GM18873 (cell line): ENCODE measurements around the gene CNOT4.

Source experiments
- ATAC-seq: cut with Tn5 transposase; IDR thresholded peaks from one replicate; pipeline ENCODE4 v1.9.1; 2021; ENCODE audit warnings: mild to moderate bottlenecking, moderate library complexity, moderate number of reproducible peaks; ENCODE audit not compliant: unreplicated experiment, low FRiP score

Gene CNOT4

DNA sequence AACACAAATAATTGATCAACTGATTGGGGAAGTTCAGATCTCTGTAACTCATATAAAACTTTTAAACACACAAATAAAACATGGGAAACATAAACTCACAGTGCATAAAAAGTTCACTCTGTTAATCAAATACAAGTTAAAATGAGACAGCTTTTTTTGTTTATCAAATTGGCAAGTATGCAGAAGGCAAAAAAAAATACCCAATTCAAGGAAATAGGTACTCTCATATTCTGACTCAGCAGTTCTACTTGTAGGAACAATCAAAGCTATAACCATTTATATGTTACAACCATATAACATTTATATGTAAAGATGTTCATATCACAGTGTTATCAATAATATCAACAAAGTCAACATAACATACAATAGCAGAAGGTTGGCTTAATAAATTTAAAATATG, 102.0 kb downstream of the CNOT4 start:
- no peak for ATAC-seq

DNA sequence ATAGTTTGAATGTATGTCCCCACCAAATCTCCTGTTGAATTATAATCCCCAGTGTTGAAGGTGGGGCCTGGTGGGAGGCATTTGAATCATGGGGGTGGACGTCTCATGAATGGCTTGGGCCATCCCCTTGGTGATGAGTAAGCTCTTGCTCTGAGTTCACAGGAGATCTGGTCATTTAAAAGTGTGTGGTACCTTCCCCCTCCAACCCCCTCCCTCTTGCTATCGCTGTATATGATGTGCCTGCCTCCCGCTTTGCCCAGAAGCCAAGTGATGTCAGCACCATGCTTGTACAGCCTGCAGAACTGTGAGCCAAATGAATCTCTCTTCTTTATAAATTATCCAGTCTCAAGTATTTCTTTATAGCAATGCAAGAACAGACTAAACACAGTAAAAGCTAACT, 103.0 kb downstream of the CNOT4 start:
- no peak for ATAC-seq

DNA sequence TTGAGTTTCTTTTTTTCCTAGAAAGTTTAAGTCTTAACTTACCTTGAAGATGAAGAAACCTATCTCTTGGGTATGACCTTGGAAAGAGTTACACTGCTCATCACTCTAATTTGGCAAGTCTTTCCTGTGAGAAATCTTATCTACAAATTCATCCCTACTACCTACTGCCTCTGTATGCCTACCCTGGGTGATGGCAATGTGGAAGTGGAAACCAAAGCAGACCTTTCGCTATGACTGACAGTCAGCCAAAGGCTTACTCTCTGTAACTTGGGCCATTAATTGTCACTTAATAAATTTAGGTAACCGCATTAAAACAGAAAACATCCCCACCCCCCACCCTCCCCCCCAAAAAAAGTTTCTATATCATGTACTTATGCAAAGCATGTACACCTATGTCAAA, 103.9 kb downstream of the CNOT4 start:
- no peak for ATAC-seq

DNA sequence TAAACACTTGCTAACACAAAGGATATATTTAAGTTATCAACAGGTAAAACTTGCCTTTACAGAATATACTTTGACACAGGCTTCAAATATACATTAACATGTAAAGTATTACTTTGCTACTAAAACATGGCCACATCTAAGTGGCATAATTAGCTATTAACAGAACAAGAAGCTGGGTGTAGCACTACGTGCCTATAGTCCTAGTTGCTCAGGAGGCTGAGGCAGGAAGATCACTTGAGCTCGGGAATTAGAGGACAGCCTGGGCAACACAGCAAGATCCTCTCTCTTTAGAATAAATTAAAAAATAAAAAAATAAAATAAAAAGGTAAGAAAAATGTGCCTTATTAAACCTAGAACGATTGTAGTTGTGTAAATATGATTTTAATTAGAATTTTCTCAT, 106.6 kb downstream of the CNOT4 start:
- no peak for ATAC-seq

DNA sequence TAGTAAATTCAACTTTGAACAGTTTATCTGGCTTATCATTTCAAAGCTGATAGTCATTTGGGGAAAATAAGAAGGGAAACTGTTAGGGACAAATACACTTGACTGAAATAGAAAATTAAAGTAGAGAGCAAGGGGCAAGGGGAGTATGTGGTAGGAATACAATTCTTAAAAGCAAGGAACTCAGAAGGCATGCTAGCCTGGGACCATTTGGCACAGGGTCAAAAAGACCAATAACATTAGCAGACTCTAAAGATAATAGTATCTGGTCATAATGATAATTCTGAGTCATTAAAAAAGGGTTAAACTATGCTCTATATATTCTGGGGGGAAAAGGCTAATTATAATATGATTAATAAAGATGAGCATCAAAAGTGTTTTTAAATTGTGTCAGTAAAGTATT, 112.2 kb downstream of the CNOT4 start:
- ATAC-seq = no peak

DNA sequence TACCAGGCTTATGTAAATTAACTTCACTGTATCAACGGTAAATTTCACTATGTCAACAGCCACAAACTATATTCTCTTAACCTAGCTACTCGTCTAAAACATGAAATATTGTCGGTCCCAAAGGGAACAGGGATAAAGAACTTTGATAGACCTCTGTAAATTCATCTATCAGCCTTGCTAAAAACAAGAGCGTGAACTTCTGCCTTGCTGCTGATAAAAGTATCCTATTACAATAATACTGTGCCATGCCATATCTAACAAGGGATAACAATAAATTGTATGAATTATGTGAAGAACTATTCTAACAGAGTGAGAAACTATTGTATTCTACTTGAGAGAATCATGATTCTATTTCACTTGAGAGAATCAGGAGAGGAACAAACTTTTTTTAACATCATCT, 117.2 kb downstream of the CNOT4 start:
- ATAC-seq = no peak

DNA sequence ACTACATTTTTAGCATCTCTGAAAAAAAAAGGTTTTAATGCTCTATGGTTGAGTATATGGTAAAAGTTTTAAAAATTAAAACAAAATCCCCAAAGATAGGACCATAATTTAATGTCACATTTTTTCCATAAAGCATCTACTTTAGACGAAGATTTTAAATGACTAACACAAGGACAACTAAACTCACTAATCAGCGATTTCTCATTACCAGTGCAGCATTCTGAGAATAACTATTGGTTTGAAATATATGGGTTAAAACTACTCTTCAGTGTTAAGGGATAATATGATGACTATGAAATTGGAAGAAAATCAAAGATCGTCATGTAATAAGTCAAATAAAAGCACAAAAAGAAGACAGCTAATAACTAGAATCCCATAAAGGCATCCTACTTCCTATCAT, 118.4 kb downstream of the CNOT4 start:
- ATAC-seq = no peak

DNA sequence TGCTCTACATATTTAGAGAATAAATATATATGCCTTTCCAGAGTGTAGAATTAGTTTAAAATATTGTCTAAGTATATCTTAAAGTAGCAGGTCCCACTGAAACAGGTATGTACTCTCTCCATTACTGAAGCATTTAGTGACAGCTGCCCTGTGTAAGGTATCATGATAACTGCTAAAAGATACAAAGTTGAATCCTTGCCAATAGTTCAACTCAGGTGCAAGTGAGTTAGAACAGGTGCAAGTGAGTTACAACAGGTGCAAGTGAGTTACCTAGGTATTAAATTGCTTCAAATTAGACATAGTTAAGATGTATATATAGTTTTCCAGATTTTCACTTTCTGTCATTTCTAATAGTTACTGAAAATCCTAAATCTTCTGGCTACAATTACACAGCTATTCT, 119.1 kb downstream of the CNOT4 start:
- no peak for ATAC-seq

DNA sequence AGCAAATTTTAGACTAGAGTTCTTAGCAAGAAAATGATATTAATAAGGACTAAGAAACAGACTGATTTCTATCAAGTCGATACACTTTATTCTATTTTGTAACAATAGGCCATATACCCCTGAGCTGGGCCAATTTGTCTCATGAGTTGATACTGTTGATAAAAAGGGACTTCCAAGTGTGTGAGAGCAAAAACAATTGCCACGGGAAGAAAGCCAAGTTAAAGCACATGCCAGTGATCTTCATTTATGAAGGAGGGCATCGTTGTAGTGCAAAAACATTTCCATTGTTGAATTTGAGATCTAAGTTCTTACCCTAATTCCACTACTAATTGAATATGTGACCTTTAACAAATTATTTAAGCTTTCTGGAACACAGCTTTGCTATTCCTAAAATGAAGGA, 119.9 kb downstream of the CNOT4 start:
- no peak for ATAC-seq

DNA sequence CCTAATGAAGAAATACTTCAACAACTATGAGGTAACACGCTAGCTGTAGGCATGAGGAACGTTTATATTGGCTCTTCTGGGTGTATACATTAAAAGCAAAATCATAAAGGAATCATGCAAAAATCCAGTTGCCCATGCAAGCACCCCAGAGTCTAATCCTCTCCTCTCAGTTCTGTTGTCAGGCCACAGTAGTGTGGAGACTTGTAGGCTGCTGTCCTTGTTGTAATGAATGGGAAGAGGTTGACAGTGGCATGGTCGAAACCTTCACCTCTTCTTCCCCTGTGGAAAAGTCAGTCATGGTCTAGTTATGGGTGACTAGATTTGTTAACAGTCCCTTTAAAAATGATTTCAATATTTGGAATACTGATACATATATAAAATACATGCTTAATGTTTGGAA, 121.3 kb downstream of the CNOT4 start:
- no peak for ATAC-seq

DNA sequence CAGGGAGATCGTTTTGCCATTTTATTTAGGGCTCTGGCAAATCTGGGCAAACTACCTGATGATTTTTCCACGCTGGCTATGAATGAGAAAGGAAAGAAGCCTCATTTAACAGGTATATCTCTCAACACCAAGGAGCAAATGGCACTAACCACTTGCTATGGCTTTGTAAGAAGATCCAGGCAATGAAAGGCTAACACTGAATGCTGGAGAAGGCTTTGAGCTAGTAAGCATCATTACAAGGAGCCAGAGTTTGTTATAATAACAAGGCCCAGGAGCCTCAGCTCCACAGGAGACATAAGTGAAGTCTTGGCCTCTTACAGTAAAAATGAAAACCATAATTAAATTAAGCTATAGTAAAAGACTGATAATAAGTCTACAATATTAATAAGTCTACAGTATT, 123.1 kb downstream of the CNOT4 start:
- no peak for ATAC-seq

DNA sequence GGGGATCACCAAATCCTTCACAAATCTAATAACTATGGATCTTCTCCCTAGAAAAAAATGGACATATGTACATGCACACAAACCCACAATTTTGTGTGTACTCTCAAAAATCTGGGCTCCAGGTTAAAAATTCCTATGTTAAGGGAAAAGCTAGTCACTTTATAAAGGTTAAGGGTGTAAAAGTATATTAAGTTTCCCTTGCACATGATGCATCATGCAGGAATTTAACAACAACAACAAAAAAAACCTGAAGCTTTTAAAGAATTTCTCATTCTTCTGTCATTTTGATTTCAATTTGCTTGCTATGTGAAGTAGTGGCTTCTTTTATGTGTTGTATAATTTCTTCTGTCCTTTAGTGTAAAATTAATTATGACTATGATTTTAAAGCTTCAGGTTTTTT, 123.7 kb downstream of the CNOT4 start:
- no peak for ATAC-seq

DNA sequence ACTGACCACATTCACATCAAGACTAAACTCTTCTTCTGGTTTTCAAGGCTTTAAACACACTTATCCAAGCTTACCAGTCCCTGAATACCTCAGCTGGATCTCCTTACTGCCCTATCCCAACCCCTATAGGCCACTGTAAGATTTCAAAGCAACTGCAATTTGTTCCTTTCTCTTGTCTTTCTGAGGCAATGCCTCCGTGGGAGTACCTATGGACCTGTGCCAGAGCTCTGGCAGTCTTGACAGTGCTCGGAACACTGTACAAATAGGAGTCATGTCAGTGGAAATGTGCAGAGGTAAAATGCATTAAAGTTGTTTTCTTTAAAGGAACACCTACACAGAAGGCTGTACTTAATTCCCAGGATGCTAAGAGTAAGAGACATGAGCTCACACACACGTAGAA, 124.7 kb downstream of the CNOT4 start:
- no peak for ATAC-seq

DNA sequence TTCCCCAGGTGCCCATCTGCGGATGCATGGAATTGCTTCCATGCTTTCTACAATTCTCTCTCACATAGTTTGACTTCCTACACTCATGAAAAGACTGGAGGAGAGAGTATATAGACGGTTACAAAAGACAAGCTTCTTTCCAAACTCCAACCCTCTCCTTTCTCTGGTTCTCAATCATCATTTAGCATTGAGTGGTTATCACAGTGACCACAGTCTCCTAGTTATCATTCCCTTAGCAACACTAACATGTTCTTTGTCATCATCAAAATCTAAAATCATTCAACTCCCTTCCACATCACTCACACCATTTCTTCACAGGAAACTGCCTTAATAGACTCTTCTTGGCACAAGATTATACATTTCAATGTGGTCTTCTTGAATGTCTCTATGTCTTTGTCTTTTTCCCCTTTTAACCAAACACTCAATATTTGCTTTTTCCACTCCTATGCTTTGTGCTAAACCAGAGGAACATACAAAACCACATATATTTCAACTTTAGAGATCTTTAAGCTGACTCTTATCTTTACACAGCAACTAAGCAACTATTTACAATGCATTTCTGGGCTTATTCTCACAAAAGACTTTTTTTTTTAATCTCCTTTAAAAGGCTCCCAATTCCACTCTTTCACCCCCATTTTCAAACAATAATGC, 126.3 kb downstream of the CNOT4 start:
- no peak for ATAC-seq

DNA sequence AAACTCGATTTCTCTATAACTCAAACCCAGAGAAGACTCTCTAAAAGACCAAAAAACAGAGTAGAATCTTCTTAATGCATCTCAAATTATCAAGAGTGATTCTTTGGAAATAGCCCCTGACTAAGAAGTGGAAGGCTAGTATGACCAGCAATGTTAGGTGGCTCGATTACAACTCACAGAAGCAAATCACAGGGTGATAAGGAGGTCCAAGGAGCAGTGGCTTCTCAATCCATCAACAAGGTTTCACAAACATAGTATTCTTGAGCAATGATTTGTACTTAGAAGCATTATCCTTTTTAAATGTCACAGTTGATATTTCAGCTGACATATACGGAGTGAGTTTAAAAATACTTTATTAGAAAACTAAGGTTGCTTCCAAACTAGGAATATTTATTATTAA, 127.7 kb downstream of the CNOT4 start:
- ATAC-seq = no peak

DNA sequence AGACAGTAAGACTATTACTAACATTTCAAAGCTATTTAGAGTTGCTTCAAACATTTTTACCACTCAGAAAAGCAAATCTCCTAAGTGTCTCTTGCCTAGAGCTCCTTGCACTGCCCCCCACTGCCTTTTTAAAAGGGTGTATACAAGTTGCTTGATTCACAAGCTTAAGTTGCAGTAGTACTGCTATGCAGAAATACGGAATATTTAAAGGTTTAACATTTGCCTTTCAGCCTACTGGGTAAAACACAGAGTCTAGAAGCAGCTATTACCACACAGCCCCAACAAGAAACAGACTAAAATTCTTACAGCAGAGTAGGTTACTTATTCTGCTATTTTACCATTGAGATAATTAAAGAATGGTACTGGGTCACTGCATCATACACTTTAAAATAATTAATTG, 128.5 kb downstream of the CNOT4 start:
- ATAC-seq = no peak

DNA sequence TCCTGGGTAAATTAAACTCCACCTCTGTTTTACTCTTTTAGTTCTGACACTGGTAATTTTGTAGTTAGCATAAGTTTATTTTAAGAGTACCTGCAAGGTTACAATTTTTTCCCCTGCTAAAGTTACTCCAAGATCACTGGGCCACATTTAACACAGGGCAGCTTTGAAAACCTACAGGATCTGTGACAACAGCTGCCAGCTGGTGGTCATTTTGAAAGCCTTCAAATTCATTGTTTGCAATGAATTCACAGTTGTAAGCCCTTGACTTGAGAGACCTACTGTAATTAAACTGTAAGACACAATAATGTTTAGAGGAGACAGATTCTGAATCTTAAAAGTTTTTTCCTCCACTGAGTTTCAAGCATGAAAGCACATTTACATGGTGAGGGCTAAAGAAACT, 129.6 kb downstream of the CNOT4 start:
- no peak for ATAC-seq

DNA sequence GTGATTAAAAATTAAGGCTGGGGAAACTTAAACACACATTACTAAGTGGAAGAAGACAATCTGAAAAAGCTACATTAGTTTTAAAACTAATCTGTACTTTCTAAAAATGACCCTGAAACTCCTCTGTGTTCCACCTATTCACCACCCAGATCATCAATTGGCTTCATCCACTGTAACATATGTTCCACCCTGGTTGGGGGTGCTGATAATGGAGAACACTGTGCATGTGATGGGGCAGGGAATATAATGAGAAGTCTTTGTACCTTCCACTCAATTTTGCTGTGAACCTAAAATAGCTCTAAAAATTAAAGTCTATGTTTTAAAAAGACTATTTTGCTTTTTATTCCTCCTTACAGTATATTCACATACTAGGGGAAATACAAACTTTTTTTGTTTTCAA, 132.7 kb downstream of the CNOT4 start:
- ATAC-seq = no peak

DNA sequence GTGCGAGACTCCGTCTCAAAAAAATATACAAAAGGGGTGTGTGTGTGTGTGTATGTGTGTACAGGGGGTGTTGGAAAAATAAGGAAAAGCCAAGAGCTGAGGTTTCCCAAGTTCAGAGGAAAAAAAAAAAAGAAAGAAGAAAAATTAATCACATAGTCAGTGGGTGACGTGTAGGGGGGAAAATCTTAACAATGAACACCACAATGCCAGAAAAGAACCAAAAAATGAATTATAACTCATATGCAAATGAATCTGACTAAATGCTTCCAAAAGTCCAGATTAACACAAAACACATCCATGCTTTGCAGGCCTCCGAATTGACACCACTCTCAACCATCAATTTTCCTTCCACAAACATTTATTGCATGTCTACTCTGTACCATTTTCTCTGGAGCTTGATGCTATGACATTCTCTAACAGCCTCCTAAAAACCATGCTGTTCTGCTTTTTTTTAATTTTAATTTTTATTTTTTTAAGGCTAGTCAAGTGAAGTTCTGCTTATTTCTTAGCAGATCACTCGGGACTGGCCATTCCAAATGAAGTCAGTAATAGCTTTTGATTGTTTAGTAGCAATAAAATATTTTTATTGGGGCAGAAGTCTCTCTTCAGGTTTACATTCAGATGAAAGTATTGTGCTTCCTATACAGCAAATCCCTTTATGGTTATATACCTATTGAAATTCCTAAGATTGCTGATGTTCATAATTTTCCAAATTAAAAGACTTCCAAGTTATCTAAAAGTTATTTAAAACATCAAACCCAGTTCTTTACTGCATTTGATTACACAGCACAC, 133.8 kb downstream of the CNOT4 start:
- no peak for ATAC-seq

DNA sequence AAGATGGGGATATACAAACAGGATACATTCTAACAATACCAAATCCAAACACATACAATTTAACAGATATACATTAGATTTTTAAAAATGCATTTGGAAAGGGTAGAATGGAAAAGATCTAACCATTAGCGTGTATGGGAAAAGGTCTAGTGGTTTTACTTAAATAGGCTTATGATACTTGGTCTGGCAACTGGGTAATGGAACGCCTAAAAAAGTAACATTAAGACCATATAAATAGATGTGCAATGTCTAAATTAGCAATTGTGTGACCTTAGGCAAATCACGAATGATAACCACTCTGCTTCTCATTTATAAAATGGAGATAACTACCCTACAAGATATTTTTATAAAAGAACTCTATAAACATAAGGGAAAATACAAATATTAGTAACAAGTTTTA, 135.2 kb downstream of the CNOT4 start:
- no peak for ATAC-seq

DNA sequence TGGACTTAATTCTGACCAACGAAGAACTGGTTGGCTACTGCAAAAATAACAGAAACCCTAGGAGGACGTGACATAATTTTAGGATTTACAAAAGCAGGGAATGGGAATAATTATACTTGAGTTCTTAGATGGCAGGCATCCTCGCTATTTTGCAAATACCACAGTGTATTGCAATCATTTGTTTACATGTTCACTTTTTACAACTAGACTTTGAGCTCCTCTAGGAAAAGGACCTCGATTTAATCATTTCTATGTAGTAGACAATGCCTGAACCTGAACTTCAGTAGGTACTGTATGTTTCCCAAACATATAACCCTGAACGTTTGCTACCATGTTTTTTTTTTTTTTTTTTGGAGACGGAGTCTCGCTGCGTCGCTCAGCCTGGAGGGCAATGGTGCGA, 137.7 kb downstream of the CNOT4 start:
- ATAC-seq = no peak

DNA sequence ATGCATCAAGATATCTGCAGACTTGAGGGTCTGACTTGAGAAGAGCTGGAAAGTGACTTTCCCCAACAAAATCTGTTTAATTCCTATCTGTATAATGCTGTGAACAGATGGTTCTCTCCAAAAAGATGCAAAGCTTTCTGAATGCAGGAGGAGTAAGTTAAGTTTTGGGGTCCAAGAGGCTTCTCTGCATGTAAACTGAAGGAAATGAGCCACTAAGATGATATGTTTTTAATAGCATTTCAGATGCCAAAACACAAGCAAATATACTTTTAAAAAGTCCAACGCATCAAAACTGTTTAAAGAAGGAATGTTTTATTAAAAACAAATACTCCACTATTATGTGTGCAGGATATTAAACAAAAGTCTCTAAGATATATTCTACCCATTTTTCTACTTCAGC, 139.2 kb downstream of the CNOT4 start:
- ATAC-seq = no peak
